IMR-90 (cell line): ENCODE data around the gene HHIPL1. TPM values are rescaled to one million over a fixed set of nuclear protein-coding genes. Genes with fewer than 3 reads are reported as not detected.

Source experiments
- ATAC-seq: fragments of 200-7000 bp; cut with Tn5 transposase; 2 replicates; pipeline ENCODE4 v1.9.1; 2020; ENCODE audit warnings: low read depth, mild to moderate bottlenecking, moderate library complexity
- BruUV-seq: library from RNA; stranded (reverse); fragments of 400-500 nt; replicated peaks from 2 replicates; lab custom pipeline; 2021; lab: Mats Ljungman, UMichigan
- CTCF ChIA-PET: fragments of 300-600 bp; formaldehyde crosslinking; extraction: SDS; loops from one replicate; lab custom pipeline; 2021; ENCODE audit warnings: antibody characterized with exemption; lab: Yijun Ruan, JAX
- POLR2A ChIA-PET: fragments of 300-600 bp; sonication (Branson Sonifier 250); formaldehyde crosslinking; loops from one replicate; lab custom pipeline; 2022; ENCODE audit warnings: antibody characterized with exemption; ENCODE audit not compliant: unreplicated experiment; lab: Charles Lee
- DNase-seq: peaks from one replicate; pipeline ENCODE4 v3.0.0; 2013
- H2AFZ ChIP-seq: replicated peaks from 2 replicates; pipeline ENCODE3; 2013; ENCODE audit warnings: low read length, mild to moderate bottlenecking; ENCODE audit not compliant: poor library complexity
- H2AK5ac ChIP-seq: 2 replicates; pipeline ENCODE4 v1.6.1; 2013; ENCODE audit warnings: low read depth, low read length, inconsistent platforms
- H2AK9ac ChIP-seq: replicated peaks from 2 replicates; pipeline ENCODE3; 2013; ENCODE audit warnings: mild to moderate bottlenecking, low read depth, low read length, moderate library complexity; ENCODE audit not compliant: poor library complexity
- H2BK120ac ChIP-seq: 2 replicates; pipeline ENCODE4 v1.6.1; 2013; ENCODE audit warnings: low read depth, low read length, inconsistent platforms
- H2BK15ac ChIP-seq: 3 replicates; pipeline ENCODE4 v1.6.1; 2013; ENCODE audit warnings: low read depth, low read length, inconsistent platforms
- H2BK20ac ChIP-seq: 2 replicates; pipeline ENCODE4 v1.6.1; 2013; ENCODE audit warnings: low read depth, mild to moderate bottlenecking, inconsistent platforms, low read length, moderate library complexity
- H2BK5ac ChIP-seq: 2 replicates; pipeline ENCODE4 v1.6.1; 2013; ENCODE audit warnings: mild to moderate bottlenecking, low read depth, low read length, inconsistent platforms; ENCODE audit not compliant: poor library complexity, severe bottlenecking
- H3K14ac ChIP-seq: replicated peaks from 2 replicates; pipeline ENCODE4 v1.6.1; 2013; ENCODE audit warnings: low read depth, low read length, inconsistent platforms
- H3K18ac ChIP-seq: 2 replicates; pipeline ENCODE4 v1.6.1; 2013; ENCODE audit warnings: low read depth, low read length, control low read depth
- H3K23ac ChIP-seq: 2 replicates; pipeline ENCODE4 v1.6.1; 2013; ENCODE audit warnings: low read depth, low read length, inconsistent platforms
- H3K27ac ChIP-seq: 2 replicates; pipeline ENCODE4 v1.5.1; 2013; ENCODE audit warnings: mild to moderate bottlenecking, control low read depth, low read length; ENCODE audit not compliant: insufficient read depth
- H3K27me3 ChIP-seq: 2 replicates; pipeline ENCODE4 v1.6.1; 2013; ENCODE audit warnings: low read length; ENCODE audit not compliant: control insufficient read depth, insufficient read depth
- H3K36me3 ChIP-seq: 2 replicates; pipeline ENCODE4 v1.6.1; 2013; ENCODE audit warnings: low read length, mixed read lengths; ENCODE audit not compliant: control insufficient read depth, insufficient read depth
- H3K4ac ChIP-seq: 2 replicates; pipeline ENCODE4 v1.6.1; 2013; ENCODE audit warnings: low read depth, low read length, inconsistent platforms
- H3K4me1 ChIP-seq: 2 replicates; pipeline ENCODE4 v1.6.1; 2013; ENCODE audit warnings: low read length, mixed read lengths; ENCODE audit not compliant: control insufficient read depth, insufficient read depth
- H3K4me2 ChIP-seq: 2 replicates; pipeline ENCODE4 v1.6.1; 2013; ENCODE audit warnings: low read depth, mild to moderate bottlenecking, control low read depth, low read length, moderate library complexity
- H3K4me3 ChIP-seq: 2 replicates; pipeline ENCODE4 v1.5.1; 2013; ENCODE audit warnings: low read depth, mild to moderate bottlenecking, control low read depth, low read length, moderate library complexity; ENCODE audit not compliant: insufficient read depth
- H3K56ac ChIP-seq: 2 replicates; pipeline ENCODE4 v1.6.1; 2013; ENCODE audit warnings: low read length, inconsistent platforms; ENCODE audit not compliant: insufficient read depth; ENCODE audit errors: extremely low read depth
- H3K79me1 ChIP-seq, 2 experiments: 2 replicates each; pipeline ENCODE4 v1.6.1; 2013; ENCODE audit warnings: low read length in 2 of 2, inconsistent platforms in 1 of 2, low read depth in 1 of 2
- H3K9ac ChIP-seq: 2 replicates; pipeline ENCODE4 v1.6.1; 2013; ENCODE audit warnings: low read depth, low read length, control low read depth
- H3K9me1 ChIP-seq: 2 replicates; pipeline ENCODE4 v1.6.1; 2013; ENCODE audit warnings: low read length, inconsistent platforms; ENCODE audit not compliant: insufficient read depth
- H3K9me3 ChIP-seq: 2 replicates; pipeline ENCODE4 v1.6.1; 2013; ENCODE audit warnings: low read length; ENCODE audit not compliant: control insufficient read depth, insufficient read depth
- H4K20me1 ChIP-seq: 2 replicates; pipeline ENCODE4 v1.6.1; 2013; ENCODE audit warnings: low read length, inconsistent platforms; ENCODE audit not compliant: insufficient read depth
- H4K5ac ChIP-seq: 2 replicates; pipeline ENCODE4 v1.6.1; 2013; ENCODE audit warnings: mild to moderate bottlenecking, low read depth, low read length, control low read depth
- H4K8ac ChIP-seq, 2 experiments: 2 replicates each; pipeline ENCODE4 v1.6.1; 2013; ENCODE audit warnings: low read depth in 2 of 2, low read length in 2 of 2, control low read depth in 1 of 2, inconsistent platforms in 1 of 2
- H4K91ac ChIP-seq: 2 replicates; pipeline ENCODE4 v1.6.1; 2013; ENCODE audit warnings: low read depth, low read length, inconsistent platforms; ENCODE audit not compliant: insufficient read depth
- BHLHE40 ChIP-seq: fragments of 150-350 bp; IDR thresholded peaks from 2 replicates; pipeline ENCODE4 v1.6.1; 2016; ENCODE audit warnings: mild to moderate bottlenecking, low read depth, low read length
- CEBPB ChIP-seq: IDR thresholded peaks from 2 replicates; pipeline ENCODE4 v1.6.1; 2012; ENCODE audit warnings: low read depth, low read length, improper control_type of control experiment
- CHD1 ChIP-seq: IDR thresholded peaks from 2 replicates; pipeline ENCODE4 v1.6.1; 2012; ENCODE audit warnings: low read depth, low read length, improper control_type of control experiment
- ELK1 ChIP-seq: fragments of 150-350 bp; IDR thresholded peaks from 2 replicates; pipeline ENCODE4 v1.6.1; 2016; ENCODE audit warnings: low read depth, mild to moderate bottlenecking, low read length, moderate library complexity, borderline replicate concordance
- FOS ChIP-seq: fragments of 150-350 bp; IDR thresholded peaks from 2 replicates; pipeline ENCODE4 v1.6.1; 2016; ENCODE audit warnings: low read depth, low read length
- MAFK ChIP-seq: IDR thresholded peaks from 2 replicates; pipeline ENCODE4 v1.6.1; 2012; ENCODE audit warnings: low read depth, low read length, improper control_type of control experiment
- MXI1 ChIP-seq: IDR thresholded peaks from 2 replicates; pipeline ENCODE4 v1.6.1; 2012; ENCODE audit warnings: low read depth, mild to moderate bottlenecking, low read length, moderate library complexity, borderline replicate concordance
- RAD21 ChIP-seq: IDR thresholded peaks from 2 replicates; pipeline ENCODE4 v1.6.1; 2012; ENCODE audit warnings: low read length, improper control_type of control experiment
- RCOR1 ChIP-seq: IDR thresholded peaks from 2 replicates; pipeline ENCODE4 v1.6.1; 2012; ENCODE audit warnings: mild to moderate bottlenecking, low read length, improper control_type of control experiment; ENCODE audit not compliant: insufficient replicate concordance
- RFX5 ChIP-seq: IDR thresholded peaks from 2 replicates; pipeline ENCODE4 v1.8.0; 2012; ENCODE audit warnings: low read depth, mild to moderate bottlenecking, low read length, moderate library complexity
- SMC3 ChIP-seq: fragments of 150-350 bp; IDR thresholded peaks from 2 replicates; pipeline ENCODE4 v1.6.1; 2016; ENCODE audit warnings: low read depth, mild to moderate bottlenecking, antibody characterized with exemption, low read length, moderate library complexity
- USF2 ChIP-seq: fragments of 150-350 bp; IDR thresholded peaks from 2 replicates; pipeline ENCODE4 v1.6.1; 2017; ENCODE audit warnings: mild to moderate bottlenecking, antibody characterized with exemption, low read length, low read depth
- WGBS, 2 experiments: methylation state at CpG; one replicate each; pipeline versions ENCODE4 v1.1.5 to v1.1.7; 2013; ENCODE audit warnings: missing lambda C conversion rate in 2 of 2; ENCODE audit not compliant: insufficient read length in 1 of 2; ENCODE audit errors: extremely low coverage in 2 of 2; 5-methylcytosine and 5-hydroxymethylcytosine counted together
- dilution Hi-C: fragments of 300-500 bp; cut with HindIII; formaldehyde crosslinking; loops from one replicate; pipeline ENCODE4 v1.14.3; 2018; ENCODE audit warnings: low sequenced_read_pairs; ENCODE audit not compliant: unreplicated experiment
- in situ Hi-C: fragments of 300-500 bp; cut with MboI; formaldehyde crosslinking; loops from 3 replicates; pipeline ENCODE4 v1.14.3; 2019; ENCODE audit warnings: low sequenced_read_pairs, inconsistent platforms, mixed read lengths
- intact Hi-C: fragments of 100-400 bp; cut with micrococcal nuclease; formaldehyde crosslinking; loops from 2 replicates; pipeline ENCODE4 v1.10.0; 2022
- polyA plus RNA-seq, 3 experiments: library from polyadenylated mRNA; depleted of rRNA; stranded (reverse); fragments of >200 nt; gene quantifications; 2 replicates each; pipeline ENCODE4 v1.2.3, GENCODE V29; 2012; ENCODE audit warnings: low replicate concordance in 1 of 3
- total RNA-seq: library from RNA; depleted of rRNA; stranded (reverse); fragments of >200 nt; gene quantifications from 2 replicates; pipeline ENCODE4 v1.2.3, GENCODE V29; 2012

Gene HHIPL1
- total and polyA plus RNA-seq, 2 of the 4 experiments (the other 2 are of a cell fraction): 0.65 to 0.72 TPM

GRCh38 chr14:99666533-99666932, 21.6 kb downstream of the HHIPL1 start:
- Histone ChIP-seq H3K9ac (no peak overlapping the region), H2BK20ac (no peak overlapping the region), H2AK5ac (no peak overlapping the region), H4K5ac (no peak overlapping the region), H3K4me1 (no peaks in the 10 kb centered on the region; the same call in 1 of the 2 replicates), H3K36me3 (no peaks in the 10 kb centered on the region), H2BK15ac (no peak overlapping the region), H3K56ac (no peak overlapping the region), H3K27me3 (peaks cover 8% of the 10 kb centered on the region; the same call in 1 of the 2 replicates), H2BK5ac (no peak overlapping the region), H3K4me3 (no peak overlapping the region), H3K4ac (no peak overlapping the region), H2AFZ (no peak overlapping the region), H2BK120ac (no peak overlapping the region), H3K9me3 (no peaks in the 10 kb centered on the region), H3K18ac (no peak overlapping the region), H3K27ac (no peak overlapping the region), H2AK9ac (no peak overlapping the region), H3K14ac (no peak overlapping the region), H3K4me2 (no peak overlapping the region), H3K9me1 (0 out of 2 replicates have a peak, but pooled peaks cover 4% of the 10 kb centered on the region), H4K8ac (no peak overlapping the region), H4K91ac (no peak overlapping the region), H4K20me1 (no peaks in the 10 kb centered on the region), H3K23ac (no peak overlapping the region), H3K79me1 (no peaks in the 10 kb centered on the region)
- ATAC-seq (no peak), DNase-seq (no peak)
- ChIA-PET POLR2A (interaction anchor here (0.6 kb wide), 1 partner anchor 433 kb away, joined by 4 read pairs; no protein-coding TSS in a partner anchor), CTCF (interaction anchor here (0.6 kb wide), 1 partner anchor 10 kb away, joined by 4 read pairs; no protein-coding TSS in a partner anchor)
- intact Hi-C loops: no loop called here
- no peak for TF ChIP-seq USF2
- TF ChIP-seq ELK1: no peak
- no peak for TF ChIP-seq CEBPB
- no peak for TF ChIP-seq MAFK
- no peak for TF ChIP-seq RAD21
- TF ChIP-seq RCOR1: no peak
- no peak for TF ChIP-seq RFX5
- no peak for TF ChIP-seq FOS
- no peak for TF ChIP-seq CHD1
- no peak for TF ChIP-seq MXI1
- TF ChIP-seq BHLHE40: no peak
- TF ChIP-seq SMC3: no peak
- dilution Hi-C loops: no loop called here
- in situ Hi-C loops: no loop called here
- BruUV-seq: no TSS peak
- WGBS, 2 experiments: 37% methylated on average over 2 of the region's 6 CpGs; no CpG with 5 or more reads in 1 of the 2 experiments
